ENCODE measurements around the gene SLC45A1. TPM values are rescaled to one million over a fixed set of nuclear protein-coding genes. Genes with fewer than 3 reads are reported as not detected.
"Not testable (repeated sequence)": the region's sequence is repeated elsewhere in the genome, so short reads cannot be mapped to it uniquely, and the experiment has no call there.

SLC45A1 gene
- total and polyA plus RNA-seq, 2 experiments from 2014 or later, result 0.27 to 1.0 TPM

GRCh38 chr1:8276173-8276914 is 41.6 kb upstream of the SLC45A1 start:
- TF ChIP-seq, protein P1, sequence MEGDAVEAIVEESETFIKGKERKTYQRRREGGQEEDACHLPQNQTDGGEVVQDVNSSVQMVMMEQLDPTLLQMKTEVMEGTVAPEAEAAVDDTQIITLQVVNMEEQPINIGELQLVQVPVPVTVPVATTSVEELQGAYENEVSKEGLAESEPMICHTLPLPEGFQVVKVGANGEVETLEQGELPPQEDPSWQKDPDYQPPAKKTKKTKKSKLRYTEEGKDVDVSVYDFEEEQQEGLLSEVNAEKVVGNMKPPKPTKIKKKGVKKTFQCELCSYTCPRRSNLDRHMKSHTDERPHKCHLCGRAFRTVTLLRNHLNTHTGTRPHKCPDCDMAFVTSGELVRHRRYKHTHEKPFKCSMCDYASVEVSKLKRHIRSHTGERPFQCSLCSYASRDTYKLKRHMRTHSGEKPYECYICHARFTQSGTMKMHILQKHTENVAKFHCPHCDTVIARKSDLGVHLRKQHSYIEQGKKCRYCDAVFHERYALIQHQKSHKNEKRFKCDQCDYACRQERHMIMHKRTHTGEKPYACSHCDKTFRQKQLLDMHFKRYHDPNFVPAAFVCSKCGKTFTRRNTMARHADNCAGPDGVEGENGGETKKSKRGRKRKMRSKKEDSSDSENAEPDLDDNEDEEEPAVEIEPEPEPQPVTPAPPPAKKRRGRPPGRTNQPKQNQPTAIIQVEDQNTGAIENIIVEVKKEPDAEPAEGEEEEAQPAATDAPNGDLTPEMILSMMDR (IDR thresholded peaks at IDR 0.05; ENCODE audit: poor library complexity), result no peak
- TF ChIP-seq EZH2phosphoT487 (IDR thresholded peaks at IDR 0.05; ENCODE audit: low read depth, severe bottlenecking, unreplicated experiment) (no peak), EZH2 (IDR thresholded peaks at IDR 0.05; ENCODE audit: borderline replicate concordance) (no peak)
- no peak for DNase-seq (ENCODE audit: low spot score)
- no peaks in the 10 kb centered on the region for H3K4me1 ChIP-seq (ENCODE audit: insufficient read depth)
- no peak overlapping the region for H3K27ac ChIP-seq
- H4K20me1 ChIP-seq (ENCODE audit: insufficient read depth, poor library complexity, severe bottlenecking), result no peaks in the 10 kb centered on the region
- no peaks in the 10 kb centered on the region for H3K9me3 ChIP-seq (ENCODE audit: low read depth)
- no peaks in the 10 kb centered on the region for H3K36me3 ChIP-seq (replicated peaks; ENCODE audit: insufficient read depth, low read depth)
- H3K4me3 ChIP-seq, result no peak overlapping the region
- no peak overlapping the region for H2AFZ ChIP-seq
- H3K27me3 ChIP-seq, result no peaks in the 10 kb centered on the region
- H3K9me2 ChIP-seq (replicated peaks; ENCODE audit: insufficient read depth), result no peaks in the 10 kb centered on the region
- H3K4me2 ChIP-seq, result no peak overlapping the region
- WGBS (ENCODE audit: low lambda C conversion rate, missing lambda C conversion rate), result 93% methylated on average over 21 of the region's 21 CpGs
- H3K79me2 ChIP-seq, result no peaks in the 10 kb centered on the region

DNA sequence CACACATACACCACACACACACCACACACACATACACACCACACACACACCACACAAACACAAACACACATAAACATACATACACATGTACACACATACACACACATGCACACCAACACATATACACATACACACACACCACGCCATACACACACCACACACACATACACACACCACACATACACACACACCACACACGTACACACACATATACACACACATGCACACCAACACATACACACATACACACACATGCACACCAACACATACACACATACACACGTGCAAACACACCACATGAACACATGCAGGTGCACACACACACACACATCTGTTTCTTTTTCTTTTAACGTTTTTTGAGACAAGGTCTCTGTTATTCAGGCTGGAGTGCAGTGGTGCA is 41.0 kb upstream of the SLC45A1 start:
- H3K4me3 ChIP-seq, result no peak overlapping the region
- H3K27me3 ChIP-seq, result no peaks in the 10 kb centered on the region
- H3K79me2 ChIP-seq, result no peaks in the 10 kb centered on the region
- WGBS (ENCODE audit: low lambda C conversion rate, missing lambda C conversion rate), result 95% methylated on average over 4 of the region's 4 CpGs
- H2AFZ ChIP-seq, result no peak overlapping the region
- DNase-seq (ENCODE audit: low spot score), result no peak
- no peaks in the 10 kb centered on the region for H3K4me1 ChIP-seq (ENCODE audit: insufficient read depth)
- H3K27ac ChIP-seq, result no peak overlapping the region
- H3K9me2 ChIP-seq (replicated peaks; ENCODE audit: insufficient read depth), result no peaks in the 10 kb centered on the region
- TF ChIP-seq EZH2phosphoT487 (IDR thresholded peaks at IDR 0.05; ENCODE audit: low read depth, severe bottlenecking, unreplicated experiment), result no peak
- TF ChIP-seq EZH2 (IDR thresholded peaks at IDR 0.05; ENCODE audit: borderline replicate concordance), result no peak
- TF ChIP-seq, protein P1 (IDR thresholded peaks at IDR 0.05; ENCODE audit: poor library complexity), result no peak
- H3K36me3 ChIP-seq (replicated peaks; ENCODE audit: insufficient read depth, low read depth), result no peaks in the 10 kb centered on the region
- H3K9me3 ChIP-seq (ENCODE audit: low read depth), result no peaks in the 10 kb centered on the region
- H4K20me1 ChIP-seq (ENCODE audit: insufficient read depth, poor library complexity, severe bottlenecking), result no peaks in the 10 kb centered on the region
- H3K4me2 ChIP-seq, result no peak overlapping the region

- not testable (repeated sequence) for H3K79me2 ChIP-seq; H4K20me1 ChIP-seq (ENCODE audit: insufficient read depth, poor library complexity, severe bottlenecking); H3K9me2 ChIP-seq (replicated peaks; ENCODE audit: insufficient read depth); H3K9me3 ChIP-seq (ENCODE audit: low read depth); H3K36me3 ChIP-seq (replicated peaks; ENCODE audit: insufficient read depth, low read depth); H2AFZ ChIP-seq; H3K4me2 ChIP-seq; H3K4me1 ChIP-seq (ENCODE audit: insufficient read depth); H3K4me3 ChIP-seq; H3K27ac ChIP-seq; H3K27me3 ChIP-seq; DNase-seq (ENCODE audit: low spot score)
- WGBS (ENCODE audit: low lambda C conversion rate, missing lambda C conversion rate), result 95% methylated on average over 8 of the region's 8 CpGs
These were observed 39.2 kb upstream of the SLC45A1 start for GRCh38 chr1:8278677-8279076.

DNA sequence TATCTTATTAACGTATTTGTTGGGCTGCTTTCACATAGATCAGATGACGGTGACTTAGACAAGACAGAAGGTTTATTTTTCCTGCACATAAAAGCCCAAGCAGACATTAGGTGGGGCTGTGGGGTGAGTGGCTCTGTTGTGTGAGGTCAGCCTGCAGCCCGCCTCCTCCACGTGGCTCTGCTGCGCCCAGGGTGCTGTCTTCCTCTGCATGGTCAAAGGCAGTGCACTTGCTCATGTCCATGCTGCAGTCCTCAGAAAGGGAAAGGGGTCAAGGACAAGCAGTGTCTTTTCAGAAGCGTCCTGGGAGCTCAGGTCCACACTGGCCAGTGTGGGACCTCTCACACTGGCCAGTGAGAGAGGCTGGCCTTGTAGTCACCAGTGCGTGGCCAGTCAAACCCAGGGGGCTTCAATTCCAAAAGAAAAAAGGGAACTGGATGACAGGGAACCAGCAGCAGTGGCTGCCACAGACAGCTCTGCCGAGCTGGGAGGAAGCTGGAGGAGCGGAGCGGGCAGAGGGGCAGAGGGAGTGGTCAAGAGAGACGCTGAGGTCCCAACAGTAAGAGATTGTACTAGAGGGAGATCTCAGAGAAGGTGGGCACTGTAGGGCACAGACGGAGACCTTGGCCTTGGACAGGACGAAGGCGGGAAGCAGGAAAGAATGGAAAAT is 35.9 kb upstream of the SLC45A1 start:
- Histone ChIP-seq H2AFZ (no peak overlapping the region), H3K36me3 (replicated peaks; ENCODE audit: insufficient read depth, low read depth) (no peaks in the 10 kb centered on the region), H3K9me3 (ENCODE audit: low read depth) (no peaks in the 10 kb centered on the region), H3K27me3 (no peaks in the 10 kb centered on the region), H3K4me3 (no peak overlapping the region), H3K27ac (no peak overlapping the region), H3K9me2 (replicated peaks; ENCODE audit: insufficient read depth) (no peaks in the 10 kb centered on the region), H3K4me1 (ENCODE audit: insufficient read depth) (no peaks in the 10 kb centered on the region), H4K20me1 (ENCODE audit: insufficient read depth, poor library complexity, severe bottlenecking) (no peaks in the 10 kb centered on the region), H3K4me2 (no peak overlapping the region), H3K79me2 (no peaks in the 10 kb centered on the region)
- WGBS (ENCODE audit: low lambda C conversion rate, missing lambda C conversion rate), result 67% methylated on average over 14 of the region's 14 CpGs
- TF ChIP-seq EZH2phosphoT487 (IDR thresholded peaks at IDR 0.05; ENCODE audit: low read depth, severe bottlenecking, unreplicated experiment), result no peak
- TF ChIP-seq EZH2 (IDR thresholded peaks at IDR 0.05; ENCODE audit: borderline replicate concordance), result no peak
- TF ChIP-seq, protein P1 (IDR thresholded peaks at IDR 0.05; ENCODE audit: poor library complexity), result no peak
- no peak for DNase-seq (ENCODE audit: low spot score)
